NCI-H1417 (cell line): Measurements from ENCODE around the gene CARD18.

Experiments
- DNase-seq, 3 experiments: peaks; one replicate each; lab custom pipeline; 2025; lab: John Stamatoyannopoulos, UW

Gene CARD18

GRCh38 chr11:105139669-105140068, at the start of gene CARD18:
Gene CARD18 (minus strand): TSS chr11:105139769. CDS start chr11:105139726, 43 bp downstream.
- DNase-seq, result no peak

- no peak for DNase-seq
Measured at GRCh38 chr11:105183987-105184386, 44.4 kb upstream of the CARD18 start.

GRCh38 chr11:105183426-105183825, 43.9 kb upstream of the CARD18 start:
- no peak for DNase-seq

GRCh38 chr11:105181521-105181920, 42.0 kb upstream of the CARD18 start:
- no peak for DNase-seq

GRCh38 chr11:105181100-105181499, 41.5 kb upstream of the CARD18 start:
- no peak for DNase-seq

- DNase-seq, result peak in 2 of 3 experiments; percentile 22 to 79
Measured at GRCh38 chr11:105179542-105180278, 40.1 kb upstream of the CARD18 start.

- DNase-seq, result no peak
Measured at GRCh38 chr11:105177658-105178057, 38.1 kb upstream of the CARD18 start.

GRCh38 chr11:105168457-105168856, 28.9 kb upstream of the CARD18 start:
- peak in 1 of 3 experiments; percentile 45 for DNase-seq

GRCh38 chr11:105167244-105167643, 27.7 kb upstream of the CARD18 start:
- no peak for DNase-seq

- no peak for DNase-seq
Measured at GRCh38 chr11:105164208-105164607, 24.6 kb upstream of the CARD18 start.

GRCh38 chr11:105162506-105162905, 22.9 kb upstream of the CARD18 start:
- DNase-seq, result no peak

GRCh38 chr11:105158436-105158835, 18.9 kb upstream of the CARD18 start:
- no peak for DNase-seq

GRCh38 chr11:105156720-105157119, 17.2 kb upstream of the CARD18 start:
- DNase-seq, result no peak

- DNase-seq, result no peak
Measured at GRCh38 chr11:105156231-105156630, 16.7 kb upstream of the CARD18 start.

GRCh38 chr11:105155679-105156078, 16.1 kb upstream of the CARD18 start:
- DNase-seq, result no peak

GRCh38 chr11:105153392-105153791, 13.8 kb upstream of the CARD18 start:
- no peak for DNase-seq

- peak in 1 of 3 experiments; percentile 52 for DNase-seq
Measured at GRCh38 chr11:105152560-105152959, 13.0 kb upstream of the CARD18 start.

GRCh38 chr11:105152021-105152512, 12.5 kb upstream of the CARD18 start:
- DNase-seq, result peak in 1 of 3 experiments; percentile 52

GRCh38 chr11:105149477-105149876, 9.9 kb upstream of the CARD18 start:
- no peak for DNase-seq

GRCh38 chr11:105148241-105148640, 8.7 kb upstream of the CARD18 start:
- no peak for DNase-seq

- DNase-seq, result peak in 1 of 3 experiments; percentile 36
Measured at GRCh38 chr11:105144887-105145286, 5.3 kb upstream of the CARD18 start.

GRCh38 chr11:105142167-105142566, 2.6 kb upstream of the CARD18 start:
- no peak for DNase-seq

- no peak for DNase-seq
Measured at GRCh38 chr11:105137286-105137685, 2.3 kb downstream of the CARD18 start.

- DNase-seq, result peak in 1 of 3 experiments; percentile 14
Measured at GRCh38 chr11:105135883-105136282, 3.7 kb downstream of the CARD18 start.
